ENCODE measurements around the gene LRRC26.

The LRRC26 gene

DNA sequence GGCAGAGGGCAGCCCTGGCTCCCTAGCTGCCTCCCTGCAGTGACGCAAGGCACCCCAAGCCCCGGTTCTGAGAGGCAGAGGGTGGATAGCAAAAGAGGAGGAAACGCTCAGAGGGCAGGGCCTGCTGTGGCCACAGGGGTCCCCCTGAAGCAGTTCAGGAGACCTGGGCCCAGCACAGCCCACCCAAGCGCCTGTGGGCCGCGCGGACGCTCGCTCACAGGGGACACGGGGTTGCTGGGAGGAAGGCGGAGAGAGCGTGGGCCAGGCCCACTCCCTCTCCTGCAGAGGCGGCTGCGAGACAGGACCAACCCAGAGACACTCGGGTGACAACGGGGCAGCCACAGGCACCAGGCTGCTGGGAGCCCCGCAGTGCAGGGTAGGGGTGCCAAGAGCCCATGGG is 9.9 kb upstream of the LRRC26 start:
- TF ChIP-seq CTCF (IDR thresholded peaks at IDR 0.05): no peak
- Histone ChIP-seq H3K4me3 (ENCODE audit: low read depth in 1 of 2, low read length in 1 of 2) (no peak overlapping the region), H3K27me3 (peaks cover 12% of the 10 kb centered on the region), H3K27ac (no peak overlapping the region), H3K36me3 (peaks cover 82% of the 10 kb centered on the region), H3K9me3 (no peaks in the 10 kb centered on the region), H3K4me1 (ENCODE audit: control insufficient read depth in 1 of 2, insufficient read depth in 1 of 2, low read depth in 1 of 2, low read length in 1 of 2) (no peaks in the 10 kb centered on the region)

GRCh38 chr9:137178939-137179630 is 9.2 kb upstream of the LRRC26 start:
- Histone ChIP-seq H3K36me3 (peaks cover 75% of the 10 kb centered on the region), H3K4me1 (ENCODE audit: control insufficient read depth in 1 of 2, insufficient read depth in 1 of 2, low read depth in 1 of 2, low read length in 1 of 2) (no peaks in the 10 kb centered on the region), H3K4me3 (ENCODE audit: low read depth in 1 of 2, low read length in 1 of 2) (no peak overlapping the region), H3K27ac (no peak overlapping the region), H3K9me3 (no peaks in the 10 kb centered on the region), H3K27me3 (peaks cover 19% of the 10 kb centered on the region)
- TF ChIP-seq CTCF (IDR thresholded peaks at IDR 0.05): no peak

DNA sequence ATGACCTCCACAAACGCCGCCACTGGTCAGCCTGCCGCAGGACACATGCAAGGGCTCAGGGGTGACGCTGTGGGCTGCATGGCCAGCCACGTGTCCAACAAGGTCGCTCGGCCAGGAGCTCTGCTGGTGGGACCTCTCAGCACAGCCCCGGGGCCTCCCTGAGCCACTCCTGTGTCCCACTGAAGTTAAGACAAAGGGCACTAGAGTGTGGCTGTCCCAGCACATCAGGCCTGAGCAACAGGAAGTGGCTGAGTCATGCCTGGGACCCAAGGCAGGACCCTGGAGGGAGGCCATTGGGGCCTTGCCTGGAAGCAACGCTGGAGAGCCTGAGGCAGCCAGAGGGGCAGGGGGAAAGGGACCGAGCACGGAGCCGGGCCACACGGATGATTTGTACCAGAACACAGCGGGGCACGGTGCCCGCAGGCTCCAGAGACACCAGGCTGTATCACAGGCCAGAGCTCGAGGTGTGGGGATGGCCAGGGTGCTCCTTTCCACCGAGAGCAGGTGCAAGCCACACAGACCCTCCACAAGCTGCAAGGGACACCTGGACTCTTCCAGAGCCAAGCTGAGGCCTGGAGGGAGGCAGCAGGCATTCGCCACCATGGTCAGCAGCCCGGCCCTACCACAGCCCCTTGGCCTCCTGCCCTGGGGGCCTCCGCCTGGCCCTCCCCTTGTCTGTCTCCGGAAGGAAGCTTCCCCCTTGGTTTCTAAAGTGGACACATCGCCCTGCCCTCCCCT is 8.5 kb upstream of the LRRC26 start:
- H3K9me3 ChIP-seq: no peaks in the 10 kb centered on the region
- H3K4me3 ChIP-seq (ENCODE audit: low read depth in 1 of 2, low read length in 1 of 2): no peak overlapping the region
- H3K27ac ChIP-seq: no peak overlapping the region
- H3K27me3 ChIP-seq: peaks cover 26% of the 10 kb centered on the region
- no peaks in the 10 kb centered on the region for H3K4me1 ChIP-seq (ENCODE audit: control insufficient read depth in 1 of 2, insufficient read depth in 1 of 2, low read depth in 1 of 2, low read length in 1 of 2)
- H3K36me3 ChIP-seq: peaks cover 68% of the 10 kb centered on the region
- TF ChIP-seq CTCF (IDR thresholded peaks at IDR 0.05): no peak

GRCh38 chr9:137176302-137177182 is 6.7 kb upstream of the LRRC26 start:
- Histone ChIP-seq H3K27me3 (peaks cover 45% of the 10 kb centered on the region), H3K27ac (no peak overlapping the region), H3K9me3 (no peaks in the 10 kb centered on the region), H3K36me3 (peaks cover 50% of the 10 kb centered on the region), H3K4me3 (ENCODE audit: low read depth in 1 of 2, low read length in 1 of 2) (no peak overlapping the region), H3K4me1 (ENCODE audit: control insufficient read depth in 1 of 2, insufficient read depth in 1 of 2, low read depth in 1 of 2, low read length in 1 of 2) (no peaks in the 10 kb centered on the region)
- no peak for TF ChIP-seq CTCF (IDR thresholded peaks at IDR 0.05)

DNA sequence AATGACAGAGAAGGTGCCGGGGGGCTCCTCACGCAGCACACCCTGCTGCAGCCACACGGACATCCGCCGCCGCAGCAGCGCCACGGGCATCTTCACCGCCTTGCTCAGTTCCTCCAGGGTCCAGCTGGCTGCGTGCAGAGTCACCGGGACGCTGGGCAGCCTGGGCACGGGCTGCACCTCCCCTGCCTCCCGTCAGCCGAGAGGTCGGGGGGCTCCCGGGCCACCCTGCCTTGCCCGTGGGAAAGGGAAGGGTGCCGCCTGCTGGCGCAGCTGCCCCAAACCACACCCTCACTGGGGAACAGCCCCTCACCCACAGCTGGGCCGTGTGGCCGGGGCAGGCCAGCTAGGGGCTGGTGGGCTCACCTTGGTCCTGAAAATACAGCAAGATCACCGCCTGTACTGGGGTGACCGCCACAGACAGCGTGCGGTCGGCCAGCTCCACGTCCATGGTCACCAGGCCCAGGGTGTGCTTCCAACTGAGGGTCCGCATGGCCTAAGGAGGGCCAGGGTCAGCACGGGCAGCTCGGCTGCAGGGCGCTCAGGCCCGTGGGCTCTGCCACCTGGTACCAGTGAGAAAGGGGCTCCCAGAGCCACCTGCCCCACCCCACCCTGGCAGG is 5.6 kb upstream of the LRRC26 start:
- Histone ChIP-seq H3K36me3 (peaks cover 39% of the 10 kb centered on the region), H3K4me3 (ENCODE audit: low read depth in 1 of 2, low read length in 1 of 2) (no peak overlapping the region), H3K4me1 (ENCODE audit: control insufficient read depth in 1 of 2, insufficient read depth in 1 of 2, low read depth in 1 of 2, low read length in 1 of 2) (no peaks in the 10 kb centered on the region), H3K27ac (no peak overlapping the region), H3K9me3 (no peaks in the 10 kb centered on the region), H3K27me3 (peaks cover 55% of the 10 kb centered on the region)
- TF ChIP-seq CTCF (IDR thresholded peaks at IDR 0.05): no peak
